Stimulated activated CD8-positive, alpha-beta memory T cell treated with anti-CD3 and anti-CD28 coated beads, Interleukin-15, amount 100 ng/mL, for 24 hours (primary cell): ENCODE data around the gene SQOR.

Experiments
- DNase-seq: peaks from one replicate; pipeline ENCODE4 v3.0.0-alpha.2; 2020; ENCODE audit warnings: low read depth

Gene SQOR

DNA sequence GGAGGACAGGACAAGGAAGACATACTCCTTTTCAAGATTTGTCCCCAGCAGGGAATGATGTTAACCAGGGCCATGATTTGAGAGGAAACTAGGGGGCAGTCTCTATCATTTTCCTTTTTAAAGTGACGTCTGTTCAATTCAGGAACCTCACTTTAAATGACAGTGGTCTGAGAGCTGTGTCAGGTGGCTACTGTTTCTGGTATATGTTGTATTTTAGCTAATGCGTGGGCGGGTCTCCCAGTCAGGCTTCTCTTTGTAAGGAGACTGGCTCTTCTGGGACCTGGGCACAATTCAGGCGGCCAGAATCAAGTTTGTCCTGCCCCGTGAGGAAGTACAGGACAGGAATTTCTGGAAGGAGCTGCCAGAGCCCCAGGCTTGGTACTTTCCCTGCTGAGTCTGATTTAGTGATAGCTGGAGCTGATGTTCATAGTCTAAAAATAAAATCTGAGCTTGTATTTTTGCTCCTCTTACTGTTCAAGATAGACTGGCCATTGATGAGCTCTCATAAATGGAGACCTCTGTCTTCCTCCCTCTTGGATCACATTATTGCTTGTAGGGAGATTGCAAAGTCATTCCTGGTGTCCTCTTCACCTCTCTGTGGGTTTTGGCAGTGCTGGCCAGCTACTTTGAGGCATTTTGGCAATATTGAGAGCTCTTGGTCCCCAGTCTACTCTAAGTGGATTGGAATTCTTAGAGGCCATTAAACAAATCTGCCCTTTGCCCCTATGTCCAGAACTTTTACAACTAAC, 25.6 kb downstream of the SQOR start:
- DNase-seq: no peak

GRCh38 chr15:45662375-45662774, 27.5 kb downstream of the SQOR start:
- no peak for DNase-seq

GRCh38 chr15:45664451-45664850, 29.6 kb downstream of the SQOR start:
- DNase-seq: no peak

DNA sequence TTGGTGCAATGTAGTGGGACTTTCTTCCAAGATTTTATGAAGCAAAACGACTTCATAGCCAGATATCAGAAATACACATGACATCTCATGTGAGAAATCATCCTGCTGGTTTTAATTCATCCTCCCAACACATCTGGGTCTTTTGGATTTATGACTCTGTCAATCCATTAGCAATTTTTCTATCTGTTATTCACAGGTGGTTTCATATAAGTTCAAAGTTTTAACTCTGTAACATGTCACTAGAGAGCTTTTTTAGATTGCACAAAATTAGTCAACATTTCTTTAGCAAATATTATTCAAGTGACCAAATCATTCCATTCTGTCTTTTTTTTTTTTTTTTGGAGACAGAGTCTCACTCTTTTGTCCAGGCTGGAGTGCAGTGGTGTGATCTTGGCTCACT, 30.4 kb downstream of the SQOR start:
- DNase-seq: no peak

GRCh38 chr15:45666119-45666875, 31.5 kb downstream of the SQOR start:
- DNase-seq: no peak

GRCh38 chr15:45667002-45667401, 32.2 kb downstream of the SQOR start:
- DNase-seq: no peak

DNA sequence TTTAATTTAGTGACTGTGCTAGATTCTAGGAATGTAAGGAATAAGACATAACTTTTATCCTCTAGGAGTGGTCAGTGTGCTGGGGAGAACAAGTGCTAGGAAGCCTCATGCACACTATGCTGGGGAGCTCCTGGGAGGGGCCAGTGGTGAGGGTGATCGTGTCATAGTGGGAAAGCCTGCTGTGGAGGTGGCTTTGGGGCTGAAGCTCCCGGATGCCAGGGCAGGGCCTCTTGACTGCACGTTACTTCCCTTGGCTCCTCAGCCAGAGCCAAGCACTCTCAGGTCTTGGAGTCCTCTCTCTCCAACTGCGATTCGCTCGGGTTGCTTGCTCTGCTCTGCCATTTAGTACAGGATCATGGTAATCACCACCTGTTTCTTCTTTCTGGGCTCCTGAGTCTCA, 33.6 kb downstream of the SQOR start:
- no peak for DNase-seq

- DNase-seq: no peak
Measured at GRCh38 chr15:45669422-45669821, 34.6 kb downstream of the SQOR start.

GRCh38 chr15:45670091-45670490, 35.3 kb downstream of the SQOR start:
- DNase-seq: no peak

- no peak for DNase-seq
Measured at GRCh38 chr15:45670511-45670910, 35.7 kb downstream of the SQOR start.

DNA sequence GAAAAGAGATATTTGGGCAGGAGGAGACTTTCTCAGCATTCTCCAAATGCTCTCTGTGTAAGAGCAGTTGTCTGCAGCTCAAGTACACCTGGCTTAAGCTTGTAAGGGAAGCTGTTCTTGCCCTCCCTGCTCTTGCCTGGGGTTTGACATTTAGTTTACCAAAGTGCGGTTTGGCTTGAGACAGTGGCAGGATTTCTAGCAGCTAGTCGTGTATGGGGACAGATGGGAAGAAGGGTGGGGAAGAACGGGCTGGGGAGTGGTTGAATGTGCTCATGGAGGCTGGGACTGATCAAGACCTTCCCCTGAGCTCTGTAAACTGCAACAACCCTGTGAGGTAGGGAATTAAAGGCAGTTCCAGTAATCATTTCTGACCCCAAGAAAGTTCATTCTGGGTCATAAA, 39.8 kb downstream of the SQOR start:
- no peak for DNase-seq

DNA sequence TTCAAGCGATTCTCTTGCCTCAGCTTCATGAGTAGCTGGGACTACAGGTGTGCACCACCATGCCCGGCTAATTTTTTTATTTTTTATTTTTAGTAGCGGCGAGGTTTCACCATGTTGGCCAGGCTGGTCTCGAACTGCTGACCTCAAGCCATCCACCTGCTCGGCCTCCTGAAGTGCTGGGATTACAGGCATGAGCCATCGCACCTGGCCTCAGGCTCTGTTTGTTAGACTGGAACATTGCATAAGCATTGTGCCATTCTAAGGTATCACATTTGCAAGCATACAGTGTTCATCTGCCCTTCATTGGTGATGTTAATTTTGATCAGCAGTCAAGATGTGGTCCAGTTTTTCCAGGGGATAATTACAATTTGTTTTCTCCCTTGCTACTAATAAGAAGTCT, 43.0 kb downstream of the SQOR start:
- no peak for DNase-seq

- DNase-seq: no peak
Measured at GRCh38 chr15:45678459-45679178, 43.8 kb downstream of the SQOR start.

GRCh38 chr15:45684533-45684932, 49.7 kb downstream of the SQOR start:
- DNase-seq: no peak

- no peak for DNase-seq
Measured at GRCh38 chr15:45689616-45690015, 54.8 kb downstream of the SQOR start.

- no peak for DNase-seq
Measured at GRCh38 chr15:45690581-45691260, 55.9 kb downstream of the SQOR start.

DNA sequence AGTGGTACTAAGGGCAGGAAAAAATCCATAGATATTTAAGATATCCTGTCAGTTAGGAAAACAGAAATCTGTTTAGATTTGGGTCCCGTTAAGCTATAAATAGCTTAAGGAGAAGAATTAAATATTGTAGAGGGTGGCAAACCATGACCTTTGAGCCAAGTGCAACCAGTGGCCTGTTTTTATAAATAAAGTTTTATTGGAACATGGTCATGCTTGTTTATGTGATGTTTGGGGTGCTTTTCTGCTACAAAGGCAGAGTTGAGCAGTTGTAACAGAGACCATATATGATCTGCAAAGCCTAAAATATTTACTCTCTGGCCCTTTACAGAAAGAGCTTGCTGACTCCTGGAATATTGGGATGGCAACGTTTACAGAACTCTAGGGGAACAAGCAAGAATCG, 66.3 kb downstream of the SQOR start:
- DNase-seq: no peak

DNA sequence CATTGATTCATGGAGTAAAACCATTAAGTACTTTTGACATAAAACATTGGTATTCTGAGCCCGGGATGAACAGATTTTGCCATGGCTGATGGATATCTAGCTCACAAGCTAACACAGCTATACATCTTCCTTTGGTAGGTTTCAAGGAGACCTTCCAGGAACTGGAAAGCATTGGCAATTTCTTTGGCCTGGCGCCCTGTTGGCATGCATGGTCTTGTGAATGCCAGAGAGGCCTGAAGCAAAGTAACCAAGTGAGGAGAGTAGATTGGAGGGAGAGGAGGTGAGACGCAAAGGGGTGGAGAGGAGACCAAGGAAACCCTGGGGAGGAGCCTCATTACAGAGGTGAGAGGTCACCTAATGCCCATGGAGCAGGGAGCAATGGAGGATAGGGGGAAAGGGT, 67.2 kb downstream of the SQOR start:
- no peak for DNase-seq

DNA sequence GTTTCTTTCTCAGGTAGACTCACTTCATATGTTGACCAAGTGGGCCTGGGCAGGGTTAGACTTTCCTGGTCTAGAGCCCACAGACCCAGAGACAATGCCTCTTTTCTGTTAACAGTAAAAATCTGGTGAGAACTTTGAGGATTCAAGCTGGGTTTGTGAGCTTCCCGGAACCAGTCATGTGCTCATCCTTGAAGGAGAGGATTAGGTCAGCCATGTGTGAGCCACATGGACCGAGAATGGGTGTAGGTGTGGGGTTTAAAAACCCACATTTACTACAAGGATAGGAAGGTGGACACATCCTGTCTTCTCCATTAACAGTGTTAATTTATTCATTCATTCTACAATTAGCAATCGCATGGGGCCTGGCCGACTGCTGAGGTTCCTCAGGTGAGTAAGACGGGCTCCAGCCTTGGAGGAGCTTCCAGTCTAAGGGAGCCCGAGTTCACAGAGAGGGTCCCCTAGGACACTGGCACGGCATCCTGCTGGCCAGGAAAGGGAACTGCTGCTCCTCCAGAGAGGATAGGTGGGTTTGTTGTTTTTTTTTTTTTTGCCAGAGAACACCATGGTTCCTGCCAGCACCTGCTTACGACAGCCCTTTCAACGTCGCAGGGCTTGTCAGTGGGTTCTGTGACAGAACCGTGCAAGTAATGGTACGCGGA, 69.0 kb downstream of the SQOR start:
- no peak for DNase-seq

- no peak for DNase-seq
Measured at GRCh38 chr15:45704329-45705249, 69.8 kb downstream of the SQOR start.
